Psoas muscle (tissue), 8 donors: ENCODE data around the gene WIPF1. TPM values are rescaled to one million over a fixed set of nuclear protein-coding genes. Genes with fewer than 3 reads are reported as not detected.

Experiments
- ATAC-seq, 4 donors: fragments of 200-7000 bp; cut with Tn5 transposase; one replicate each; pipeline ENCODE4 v1.9.1; 2020; ENCODE audit warnings: moderate library complexity in 3 of 4, mild to moderate bottlenecking in 2 of 4
- DNase-seq, 2 donors: peaks; one replicate each; pipeline ENCODE4 v3.0.0-alpha.2; 2020
- H3K27ac ChIP-seq: fragments of 200-600 bp; one replicate; pipeline ENCODE4 v1.8.0; 2022
- H3K27me3 ChIP-seq, 3 donors: fragments of 200-600 bp in 1 of 3; one replicate each; pipeline versions ENCODE4 v1.6.1 to v1.8.0; 2013 to 2022; ENCODE audit warnings: low read length in 2 of 3, mild to moderate bottlenecking in 2 of 3, moderate library complexity in 1 of 3; ENCODE audit not compliant: insufficient read depth in 3 of 3
- H3K36me3 ChIP-seq, 2 donors: fragments of 200-600 bp in 1 of 2; one replicate each; pipeline versions ENCODE4 v1.6.1 to v1.8.0; 2013 to 2022; ENCODE audit warnings: low read depth in 1 of 2, mild to moderate bottlenecking in 1 of 2, moderate library complexity in 1 of 2; ENCODE audit not compliant: insufficient read depth in 1 of 2
- H3K4me1 ChIP-seq: fragments of 200-600 bp; one replicate; pipeline ENCODE4 v1.8.0; 2022
- H3K4me3 ChIP-seq: fragments of 200-600 bp; one replicate; pipeline ENCODE4 v1.8.0; 2022; ENCODE audit warnings: mild to moderate bottlenecking
- H3K9me3 ChIP-seq: fragments of 200-600 bp; one replicate; pipeline ENCODE4 v1.8.0; 2022
- CTCF ChIP-seq: fragments of 200-600 bp; IDR thresholded peaks from one replicate; pipeline ENCODE4 v1.8.0; 2022; ENCODE audit warnings: antibody characterized with exemption
- WGBS, 3 donors: extraction: QIAGEN DNeasy Blood & Tissue Kit; methylation state at CpG; one replicate each; pipeline versions ENCODE4 v1.1.6 to v1.1.7; 2013; 5-methylcytosine and 5-hydroxymethylcytosine counted together
- intact Hi-C, 2 donors: fragments of 100-400 bp; cut with DNase I; formaldehyde crosslinking; loops; one replicate each; pipeline versions ENCODE4 v1.11.0 to v1.14.2; 2022
- polyA plus RNA-seq, 3 donors: library from polyadenylated mRNA; stranded (reverse); fragments of 200-250 nt; gene quantifications; one replicate each; pipeline ENCODE4 v1.2.3, GENCODE V29; 2013
- total RNA-seq, 4 donors: library from RNA; stranded (reverse); fragmentation: NEBNext Ultra II Directional in 2 of 4; extraction: Animal tissue kit (Norgen Biotek cat#: 25700) in 2 of 4; gene quantifications; one replicate each; pipeline versions ENCODE4 v1.2.1 to v1.2.4, GENCODE V29; 2021 to 2023
- donor health status: healthy with polysubstance abuse.
- donor health status: DM: no; HTN: no; CAD: no; lungs with moderate emphysema.
- donor health status: Bipolar disorder and iron deficiency.
- donor health status: healthy.
- donor health status: DM: yes; HTN: yes; CAD: no.
- donor health status: DM: no; HTN: no; CAD: no.
- donor health status: DM: no; HTN: no; CAD: no.
- donor health status: DM: yes; HTN: yes; CAD: no.

WIPF1 gene
- total and polyA plus RNA-seq, 7 donors: 3.4 to 10.0 (median 6.2) TPM

- WGBS, 3 donors: 88 to 89% (median 88%) methylated on average over 12 of the region's 12 CpGs
- DNase-seq (no peak), ATAC-seq (no peak)
- intact Hi-C loops: no loop called here
- Histone ChIP-seq H3K9me3 (no peaks in the 10 kb centered on the region), H3K4me1 (no peaks in the 10 kb centered on the region), H3K4me3 (no peak overlapping the region), H3K36me3 (peaks cover 0 to 5% of the 10 kb centered on the region in 2 donors), H3K27me3 (no peaks in the 10 kb centered on the region), H3K27ac (no peak overlapping the region)
- TF ChIP-seq CTCF: no peak
Measured at GRCh38 chr2:174586418-174587295, 10.9 kb downstream of the WIPF1 start.

GRCh38 chr2:174585657-174586252, 11.8 kb downstream of the WIPF1 start:
- H3K4me3 ChIP-seq: no peak overlapping the region
- H3K27me3 ChIP-seq: no peaks in the 10 kb centered on the region
- TF ChIP-seq CTCF: no peak
- no peak overlapping the region for H3K27ac ChIP-seq
- DNase-seq (no peak), ATAC-seq (no peak)
- 80 to 84% (median 81%) methylated on average over 9 of the region's 9 CpGs for WGBS, 3 donors
- H3K36me3 ChIP-seq: peaks cover 0 to 6% of the 10 kb centered on the region in 2 donors
- intact Hi-C loops: no loop called here
- no peaks in the 10 kb centered on the region for H3K9me3 ChIP-seq
- H3K4me1 ChIP-seq: no peaks in the 10 kb centered on the region

- no peaks in the 10 kb centered on the region for H3K4me1 ChIP-seq
- H3K4me3 ChIP-seq: no peak overlapping the region
- H3K36me3 ChIP-seq: peaks cover 0 to 12% of the 10 kb centered on the region in 2 donors
- WGBS, 3 donors: 80 to 83% (median 83%) methylated on average over 10 of the region's 10 CpGs
- H3K27ac ChIP-seq: no peak overlapping the region
- intact Hi-C loops: no loop called here
- DNase-seq (no peak), ATAC-seq (no peak)
- no peak for TF ChIP-seq CTCF
- no peaks in the 10 kb centered on the region for H3K27me3 ChIP-seq
- no peaks in the 10 kb centered on the region for H3K9me3 ChIP-seq
Measured at GRCh38 chr2:174585146-174585545, 12.5 kb downstream of the WIPF1 start.

- Histone ChIP-seq H3K27ac (no peak overlapping the region), H3K36me3 (peaks cover 0 to 32% of the 10 kb centered on the region in 2 donors), H3K4me1 (no peaks in the 10 kb centered on the region), H3K27me3 (no peaks in the 10 kb centered on the region), H3K9me3 (no peaks in the 10 kb centered on the region), H3K4me3 (no peak overlapping the region)
- ATAC-seq (no peak), DNase-seq (no peak)
- WGBS, 3 donors: 53 to 67% (median 54%) methylated on average over 6 of the region's 6 CpGs
- TF ChIP-seq CTCF: no peak
- intact Hi-C loops: no loop called here
Measured at GRCh38 chr2:174581491-174581890, 16.1 kb downstream of the WIPF1 start.
